Mucosa of descending colon (tissue), 3 donors: ENCODE results near the gene ABTB2. TPM values are rescaled to one million over a fixed set of nuclear protein-coding genes. Genes with fewer than 3 reads are reported as not detected.

Experiments used
- ATAC-seq: fragments of 200-7000 bp; cut with Tn5 transposase; one replicate; pipeline ENCODE4 v1.9.1; 2020; ENCODE audit warnings: mild to moderate bottlenecking, moderate library complexity
- DNase-seq, 3 donors: peaks; one replicate each; pipeline ENCODE4 v3.0.0-alpha.2; 2020
- H3K36me3 ChIP-seq: fragments of 200-600 bp; one replicate; pipeline ENCODE4 v1.8.0; 2021; ENCODE audit warnings: low read depth, mild to moderate bottlenecking
- H3K4me1 ChIP-seq: fragments of 200-600 bp; one replicate; pipeline ENCODE4 v1.8.0; 2021; ENCODE audit warnings: low read depth, mild to moderate bottlenecking
- H3K4me3 ChIP-seq: fragments of 200-600 bp; one replicate; pipeline ENCODE4 v1.8.0; 2021; ENCODE audit warnings: mild to moderate bottlenecking
- H3K9me3 ChIP-seq: fragments of 200-600 bp; one replicate; pipeline ENCODE4 v1.8.0; 2021; ENCODE audit warnings: mild to moderate bottlenecking
- CTCF ChIP-seq: fragments of 200-600 bp; IDR thresholded peaks from one replicate; pipeline ENCODE4 v1.8.0; 2022; ENCODE audit warnings: antibody characterized with exemption, mild to moderate bottlenecking
- intact Hi-C, 2 donors: fragments of 100-400 bp; cut with DNase I in 1 of 2; cut with micrococcal nuclease in 1 of 2; formaldehyde crosslinking; loops; one replicate each; pipeline versions ENCODE4 v1.11.0 to v1.11.1; 2022; cut with DNase I, micrococcal nuclease
- total RNA-seq, 3 donors: library from RNA; stranded (reverse); fragmentation: NEBNext Ultra II Directional in 2 of 3; extraction: Animal tissue kit (Norgen Biotek cat#: 25700) in 2 of 3; gene quantifications; one replicate each; pipeline versions ENCODE4 v1.2.1 to v1.2.4, GENCODE V29; 2021 to 2023
- donor health status: DM: no; HTN: no; CAD: no; lungs with moderate emphysema.
- donor health status: DM: no; HTN: no; CAD: no.
- donor health status: DM: no; HTN: yes; CAD: no.

Gene ABTB2
- total RNA-seq, 3 donors from 2014 or later = 12.8 to 16.8 (median 14.3) TPM

GRCh38 chr11:34314936-34315335 lies 42.9 kb downstream of the ABTB2 start:
- no peaks in the 10 kb centered on the region for H3K9me3 ChIP-seq
- no peak overlapping the region for H3K4me3 ChIP-seq
- ATAC-seq (no peak), DNase-seq (no peak)
- intact Hi-C loops = no loop called here
- TF ChIP-seq CTCF = no peak
- H3K4me1 ChIP-seq = peaks cover 14% of the 10 kb centered on the region
- H3K36me3 ChIP-seq = no peaks in the 10 kb centered on the region

GRCh38 chr11:34314176-34314575 lies 43.6 kb downstream of the ABTB2 start:
- TF ChIP-seq CTCF = no peak
- intact Hi-C loops = no loop called here
- Histone ChIP-seq H3K4me1 (peaks cover 9% of the 10 kb centered on the region), H3K36me3 (no peaks in the 10 kb centered on the region), H3K9me3 (no peaks in the 10 kb centered on the region), H3K4me3 (no peak overlapping the region)
- no peak for ATAC-seq
- no peak for DNase-seq

GRCh38 chr11:34313099-34313517 lies 44.7 kb downstream of the ABTB2 start:
- intact Hi-C loops = no loop called here
- DNase-seq (no peak), ATAC-seq (no peak)

GRCh38 chr11:34311126-34311525 lies 46.7 kb downstream of the ABTB2 start:
- no peak for TF ChIP-seq CTCF
- Histone ChIP-seq H3K36me3 (no peaks in the 10 kb centered on the region), H3K4me1 (peaks cover 5% of the 10 kb centered on the region), H3K9me3 (no peaks in the 10 kb centered on the region), H3K4me3 (no peak overlapping the region)
- DNase-seq (no peak), ATAC-seq (no peak)
- intact Hi-C loops = no loop called here

More at GRCh38 chr11:34313099-34313517, 44.7 kb downstream of the ABTB2 start:
- Histone ChIP-seq H3K9me3 (no peaks in the 10 kb centered on the region), H3K4me1 (peaks cover 5% of the 10 kb centered on the region), H3K36me3 (no peaks in the 10 kb centered on the region), H3K4me3 (no peak overlapping the region)
- TF ChIP-seq CTCF = no peak

GRCh38 chr11:34309965-34310364 lies 47.8 kb downstream of the ABTB2 start:
- peaks cover 5% of the 10 kb centered on the region for H3K4me1 ChIP-seq
- DNase-seq (no peak), ATAC-seq (no peak)
- no peaks in the 10 kb centered on the region for H3K9me3 ChIP-seq
- intact Hi-C loops = no loop called here
- no peak for TF ChIP-seq CTCF
- no peaks in the 10 kb centered on the region for H3K36me3 ChIP-seq
- no peak overlapping the region for H3K4me3 ChIP-seq
